ENCODE data around the gene GALNT15.

DNA sequence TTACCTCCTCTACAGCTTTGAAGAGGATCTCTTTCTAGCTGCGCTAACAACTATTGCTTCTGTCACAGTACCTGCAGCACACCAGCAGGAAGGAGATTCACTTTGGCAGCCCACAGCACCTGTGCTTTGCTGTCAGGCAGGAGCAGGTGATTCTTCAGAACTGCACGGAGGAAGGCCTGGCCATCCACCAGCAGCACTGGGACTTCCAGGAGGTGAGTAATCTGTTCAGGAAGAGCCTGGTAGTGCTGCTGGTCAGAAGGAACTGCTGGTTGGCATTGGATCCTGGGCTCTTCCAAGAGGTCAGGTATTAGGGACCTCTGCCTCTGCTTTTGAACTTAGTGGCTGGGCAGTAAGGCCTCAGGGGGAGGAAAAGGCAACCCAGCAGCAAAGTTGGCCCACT lies 48.1 kb downstream of the GALNT15 start:
- TF ChIP-seq EP300 (IDR thresholded peaks at IDR 0.05; ENCODE audit: borderline replicate concordance), result no peak
- no peak for TF ChIP-seq RAD21 (IDR thresholded peaks at IDR 0.05; ENCODE audit: low read depth)
- no peak for TF ChIP-seq TAF1 (IDR thresholded peaks at IDR 0.05; ENCODE audit: low read depth)
- no peak for TF ChIP-seq CREB1 (IDR thresholded peaks at IDR 0.05; ENCODE audit: low read depth)
- TF ChIP-seq CEBPB (IDR thresholded peaks at IDR 0.05), result no peak
- no peak for TF ChIP-seq ZBTB7A (IDR thresholded peaks at IDR 0.05; ENCODE audit: low read depth)
- no peak for TF ChIP-seq TCF12 (IDR thresholded peaks at IDR 0.05; ENCODE audit: low read depth)
- TF ChIP-seq FOXM1 (IDR thresholded peaks at IDR 0.05; ENCODE audit: borderline replicate concordance, low read depth), result no peak
- TF ChIP-seq YY1 (IDR thresholded peaks at IDR 0.05; ENCODE audit: low read depth), result no peak
- no peak for TF ChIP-seq USF1 (IDR thresholded peaks at IDR 0.05)
- TF ChIP-seq TEAD4 (IDR thresholded peaks at IDR 0.05), result no peak
- TF ChIP-seq REST (IDR thresholded peaks at IDR 0.05; ENCODE audit: low read depth), result no peak
- TF ChIP-seq EGR1 (IDR thresholded peaks at IDR 0.05), result no peak

Data from Ishikawa (cell line).